ENCODE measurements around the gene JPH2. TPM values are rescaled to one million over a fixed set of nuclear protein-coding genes. Genes with fewer than 3 reads are reported as not detected.

Gene JPH2
- total and polyA plus RNA-seq, 4 donors, result 0.09 to 1.3 (median 0.17) TPM; not detected in 1

- H3K27ac ChIP-seq (ENCODE audit: low read depth in 1 of 2, low read length in 2 of 2), result no peak overlapping the region
- WGBS, result 94% methylated on average over 4 of the region's 4 CpGs
Observed at GRCh38 chr20:44212792-44213191, 25.8 kb upstream of the JPH2 start.

More at GRCh38 chr20:44212792-44213191, 25.8 kb upstream of the JPH2 start:
- Histone ChIP-seq H3K4me3 (ENCODE audit: low read depth in 1 of 3, low read length in 3 of 3) (no peak overlapping the region), H3K9me3 (ENCODE audit: control insufficient read depth in 4 of 4, low read length in 3 of 4) (no peaks in the 10 kb centered on the region), H3K36me3 (ENCODE audit: control insufficient read depth in 4 of 4, insufficient read depth in 3 of 4, low read depth in 1 of 4, low read length in 3 of 4) (no peaks in the 10 kb centered on the region), H3K9ac (ENCODE audit: low read depth in 1 of 2, low read length in 2 of 2) (no peak overlapping the region), H3K4me1 (ENCODE audit: control insufficient read depth in 4 of 4, insufficient read depth in 4 of 4, low read length in 3 of 4) (peaks cover 6 to 35% (median 34%) of the 10 kb centered on the region in 4 donors), H3K27me3 (ENCODE audit: control insufficient read depth in 4 of 4, insufficient read depth in 4 of 4, low read length in 3 of 4) (no peaks in the 10 kb centered on the region)
- TF ChIP-seq GABPA (IDR thresholded peaks at IDR 0.05 in 1 of 2, conservative IDR thresholded peaks at IDR 0.05 in 1 of 2) (no peak), EGR1 (IDR thresholded peaks at IDR 0.05; ENCODE audit: low read depth in 2 of 2) (no peak), RAD21 (IDR thresholded peaks at IDR 0.05) (no peak), CTCF (IDR thresholded peaks at IDR 0.05; ENCODE audit: low read depth, low read length, missing input control) (no peak), FOXA2 (IDR thresholded peaks at IDR 0.05) (no peak), HNF4G (IDR thresholded peaks at IDR 0.05) (no peak), JUND (IDR thresholded peaks at IDR 0.05) (no peak), SP1 (IDR thresholded peaks at IDR 0.05) (no peak), YY1 (IDR thresholded peaks at IDR 0.05) (no peak), HNF4A (conservative IDR thresholded peaks at IDR 0.05) (no peak), RXRA (IDR thresholded peaks at IDR 0.05) (no peak), REST (IDR thresholded peaks at IDR 0.05) (no peak), NR2F2 (IDR thresholded peaks at IDR 0.05) (no peak), ATF3 (IDR thresholded peaks at IDR 0.05) (no peak), TAF1 (conservative IDR thresholded peaks at IDR 0.05) (no peak), ZBTB33 (IDR thresholded peaks at IDR 0.05) (no peak), MAX (IDR thresholded peaks at IDR 0.05) (no peak)
- no peak for DNase-seq (ENCODE audit: low spot score)
